Neuronal stem cell (in vitro differentiated cells): Measurements from ENCODE around the gene UQCR11.

ENCODE experiments used
- DNase-seq: peaks from one replicate; pipeline ENCODE4 v3.0.0-alpha.2; 2013; ENCODE audit warnings: low spot score
- H2AFZ ChIP-seq: one replicate; pipeline ENCODE4 v1.6.1; 2013; ENCODE audit warnings: mild to moderate bottlenecking, low read length, inconsistent platforms
- H2AK5ac ChIP-seq: 2 replicates; pipeline ENCODE4 v1.6.1; 2013; ENCODE audit warnings: low read depth, mild to moderate bottlenecking, inconsistent platforms, low read length, moderate library complexity, mixed read lengths
- H2BK120ac ChIP-seq: 2 replicates; pipeline ENCODE4 v1.6.1; 2013; ENCODE audit warnings: low read depth, mild to moderate bottlenecking, inconsistent platforms, low read length, moderate library complexity, mixed read lengths
- H2BK12ac ChIP-seq: one replicate; pipeline ENCODE4 v1.6.1; 2013; ENCODE audit warnings: low read length, inconsistent platforms
- H2BK15ac ChIP-seq: 2 replicates; pipeline ENCODE4 v1.6.1; 2013; ENCODE audit warnings: mild to moderate bottlenecking, low read length, inconsistent platforms, mixed read lengths
- H2BK5ac ChIP-seq: one replicate; pipeline ENCODE4 v1.6.1; 2013; ENCODE audit warnings: inconsistent platforms, mild to moderate bottlenecking, low read length, moderate library complexity
- H3K14ac ChIP-seq: one replicate; pipeline ENCODE4 v1.6.1; 2013; ENCODE audit warnings: low read length, inconsistent platforms
- H3K18ac ChIP-seq: 2 replicates; pipeline ENCODE4 v1.6.1; 2013; ENCODE audit warnings: low read length, inconsistent platforms
- H3K23ac ChIP-seq: 2 replicates; pipeline ENCODE4 v1.6.1; 2013; ENCODE audit warnings: low read depth, mild to moderate bottlenecking, mixed read lengths, low read length, inconsistent platforms; ENCODE audit not compliant: poor library complexity
- H3K27ac ChIP-seq: replicated peaks from 3 replicates; pipeline ENCODE4 v1.5.1; 2013; ENCODE audit warnings: low read length, inconsistent platforms
- H3K27me3 ChIP-seq, 3 experiments: 2 replicates each; pipeline ENCODE4 v1.6.1; 2013; ENCODE audit warnings: low read length in 3 of 3, mild to moderate bottlenecking in 2 of 3, inconsistent platforms in 1 of 3, low read depth in 1 of 3, mixed read lengths in 1 of 3, moderate library complexity in 1 of 3; ENCODE audit not compliant: control insufficient read depth in 3 of 3, insufficient read depth in 3 of 3
- H3K36me3 ChIP-seq, 2 donors: replicated peaks in 1 of 2; 2 replicates each; pipeline ENCODE4 v1.6.1; 2013; ENCODE audit warnings: low read length in 2 of 2; ENCODE audit not compliant: control insufficient read depth in 2 of 2, insufficient read depth in 2 of 2
- H3K4ac ChIP-seq: 2 replicates; pipeline ENCODE4 v1.6.1; 2013; ENCODE audit warnings: inconsistent platforms, mild to moderate bottlenecking, low read length, moderate library complexity
- H3K4me1 ChIP-seq, 2 donors: 1 replicate in 1 of 2; 2 replicates in 1 of 2; pipeline ENCODE4 v1.6.1; 2013; ENCODE audit warnings: low read length in 2 of 2, low read depth in 1 of 2; ENCODE audit not compliant: control insufficient read depth in 2 of 2, insufficient read depth in 1 of 2
- H3K4me2 ChIP-seq: one replicate; pipeline ENCODE4 v1.6.1; 2013; ENCODE audit warnings: mild to moderate bottlenecking, low read length, inconsistent platforms; ENCODE audit not compliant: insufficient read depth, poor library complexity, severe bottlenecking
- H3K4me3 ChIP-seq, 2 donors: 2 replicates each; pipeline ENCODE4 v1.5.1; 2013; ENCODE audit warnings: low read length in 2 of 2, mild to moderate bottlenecking in 2 of 2, inconsistent platforms in 1 of 2, moderate library complexity in 1 of 2
- H3K79me1 ChIP-seq: one replicate; pipeline ENCODE4 v1.6.1; 2013; ENCODE audit warnings: low read depth, mild to moderate bottlenecking, inconsistent platforms, low read length, moderate library complexity
- H3K9ac ChIP-seq: one replicate; pipeline ENCODE4 v1.6.1; 2013; ENCODE audit warnings: mild to moderate bottlenecking, low read depth, low read length, inconsistent platforms; ENCODE audit not compliant: poor library complexity
- H3K9me3 ChIP-seq, 2 donors: replicated peaks in 1 of 2; 2 replicates each; pipeline versions ENCODE3 to v1.6.1; 2013; ENCODE audit warnings: low read length in 2 of 2, mild to moderate bottlenecking in 2 of 2, inconsistent platforms in 1 of 2, low read depth in 1 of 2, mixed read lengths in 1 of 2, moderate library complexity in 1 of 2; ENCODE audit not compliant: control insufficient read depth in 2 of 2, insufficient read depth in 1 of 2
- H4K8ac ChIP-seq: one replicate; pipeline ENCODE4 v1.6.1; 2013; ENCODE audit warnings: low read depth, mild to moderate bottlenecking, inconsistent platforms, low read length, moderate library complexity
- H4K91ac ChIP-seq: one replicate; pipeline ENCODE4 v1.6.1; 2013; ENCODE audit warnings: low read length, low read depth, mild to moderate bottlenecking, inconsistent platforms; ENCODE audit not compliant: poor library complexity
- WGBS, 2 donors: extraction: QIAGEN DNeasy Blood & Tissue Kit; methylation state at CpG; one replicate each; pipeline ENCODE4 v1.1.7; 2013; ENCODE audit warnings: missing lambda C conversion rate in 2 of 2, mixed read lengths in 1 of 2; ENCODE audit not compliant: insufficient read length in 2 of 2, insufficient replicate concordance in 1 of 2; ENCODE audit errors: extremely low coverage in 2 of 2; 5-methylcytosine and 5-hydroxymethylcytosine counted together

The UQCR11 gene

GRCh38 chr19:1568320-1569019 is 36.8 kb downstream of the UQCR11 start, which contains the start of gene MEX3D:
Gene MEX3D (minus strand): TSS chr19:1568325. CDS start chr19:1568058, 267 bp downstream.
- Histone ChIP-seq H3K4me1 (peaks cover 8 to 12% of the 10 kb centered on the region in 2 donors), H2BK12ac (peak within 1 kb of the TSS; percentile 99), H3K14ac (peak within 1 kb of the TSS; percentile 97), H3K27me3 (peaks cover 0 to 6% (median 0%) of the 10 kb centered on the region in 3 experiments), H2AK5ac (peak within 1 kb of the TSS; percentile 100), H3K9ac (peak within 1 kb of the TSS; percentile 98), H4K91ac (no peak within 1 kb of the TSS), H2BK5ac (peak within 1 kb of the TSS; percentile 96), H4K8ac (peak within 1 kb of the TSS; percentile 43), H2AFZ (peak within 1 kb of the TSS; percentile 87), H3K4ac (peak within 1 kb of the TSS; percentile 98), H3K18ac (peak within 1 kb of the TSS; percentile 99), H3K4me3 (peak within 1 kb of the TSS; percentile 98 to 99), H3K79me1 (peaks cover 11% of the 10 kb centered on the region), H2BK120ac (peak within 1 kb of the TSS; percentile 96), H3K4me2 (peak within 1 kb of the TSS; percentile 54), H3K27ac (peak within 1 kb of the TSS; percentile 87), H3K9me3 (peaks cover 0 to 8% of the 10 kb centered on the region in 2 donors), H3K23ac (peak within 1 kb of the TSS; percentile 85), H2BK15ac (peak within 1 kb of the TSS; percentile 89), H3K36me3 (peaks cover 11 to 29% of the 10 kb centered on the region in 2 donors)
- DNase-seq: peak; percentile 78
- no CpG with 5 or more reads among the region's 63 CpGs for WGBS, 2 donors

DNA sequence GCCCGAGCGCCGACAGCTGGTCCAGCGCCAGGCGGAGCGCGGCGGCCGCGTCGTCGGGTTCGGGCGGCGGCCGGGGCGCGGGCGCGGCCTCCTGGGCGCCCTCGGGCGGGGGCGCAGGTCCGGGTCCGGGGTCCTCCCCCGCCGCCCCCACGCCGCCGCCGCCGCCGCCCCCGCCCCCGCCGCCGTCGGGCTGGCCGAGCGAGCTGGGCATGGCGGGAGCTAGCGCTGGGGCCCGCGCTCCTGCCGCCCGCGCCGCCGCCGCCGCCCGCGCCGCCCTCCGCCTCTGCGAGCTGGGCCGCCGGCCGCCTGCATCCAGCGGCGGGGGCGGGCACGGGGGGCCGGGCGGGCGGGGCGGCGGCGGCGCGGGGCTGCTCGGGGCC is 37.4 kb downstream of the UQCR11 start:
- H3K14ac ChIP-seq: no peak overlapping the region
- peaks cover 16 to 35% of the 10 kb centered on the region in 2 donors for H3K36me3 ChIP-seq
- no peak overlapping the region for H2BK12ac ChIP-seq
- H3K4ac ChIP-seq: no peak overlapping the region
- peaks cover 0 to 6% (median 0%) of the 10 kb centered on the region in 3 experiments for H3K27me3 ChIP-seq
- H3K27ac ChIP-seq: no peak overlapping the region
- peaks cover 8 to 12% of the 10 kb centered on the region in 2 donors for H3K4me1 ChIP-seq
- peaks cover 14% of the 10 kb centered on the region for H3K79me1 ChIP-seq
- no peak overlapping the region for H3K18ac ChIP-seq
- no CpG with 5 or more reads among the region's 73 CpGs for WGBS, 2 donors
- H2AK5ac ChIP-seq: no peak overlapping the region
- H4K8ac ChIP-seq: no peak overlapping the region
- no peak overlapping the region for H4K91ac ChIP-seq
- DNase-seq: no peak
- peak overlapping the region; percentile 98 for H3K9ac ChIP-seq
- no peak overlapping the region for H3K23ac ChIP-seq
- peak overlapping the region; percentile 98 to 99 for H3K4me3 ChIP-seq
- H2BK15ac ChIP-seq: no peak overlapping the region
- H2AFZ ChIP-seq: no peak overlapping the region
- H2BK120ac ChIP-seq: no peak overlapping the region
- peaks cover 0 to 10% of the 10 kb centered on the region in 2 donors for H3K9me3 ChIP-seq
- peak overlapping the region; percentile 33 for H3K4me2 ChIP-seq
- H2BK5ac ChIP-seq: no peak overlapping the region

DNA sequence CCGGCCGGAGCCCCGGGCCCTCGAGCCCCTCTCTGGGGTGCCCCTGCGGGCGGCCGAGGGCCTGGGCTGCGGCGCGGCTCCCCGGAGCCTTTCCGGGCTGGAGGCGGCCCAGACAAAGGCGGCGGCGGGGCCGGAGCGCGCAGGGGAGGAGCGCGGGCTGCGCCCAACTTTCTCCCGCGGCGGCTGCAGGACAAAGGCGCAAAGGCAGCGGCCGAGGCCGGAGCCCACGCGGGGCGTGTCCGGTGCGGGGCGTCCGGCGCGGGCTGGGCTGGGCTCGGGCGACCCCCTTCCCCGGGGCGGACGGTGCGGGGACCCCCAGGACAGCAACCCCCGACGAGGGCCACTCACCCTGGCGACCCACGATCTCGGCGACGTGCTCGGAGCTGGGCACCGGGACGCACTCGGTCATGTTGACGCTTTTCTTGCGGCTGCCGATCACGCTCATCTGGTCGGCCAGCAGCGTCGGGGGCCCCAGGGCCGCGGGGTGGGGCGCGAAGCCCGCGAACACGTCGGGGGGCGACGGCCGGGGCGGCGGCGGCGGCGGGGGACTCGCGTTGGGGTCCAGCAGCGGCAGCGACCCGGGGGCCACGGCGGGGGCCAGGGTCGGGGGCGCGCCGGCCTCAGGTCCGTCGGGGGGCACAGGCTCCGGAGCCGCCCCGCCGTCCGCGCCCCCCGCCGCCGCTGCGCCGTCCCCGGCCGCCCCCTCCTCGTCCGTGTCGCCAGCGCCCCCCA is 38.0 kb downstream of the UQCR11 start:
- Histone ChIP-seq H3K4me1 (peaks cover 8 to 12% of the 10 kb centered on the region in 2 donors), H4K8ac (no peak overlapping the region), H3K27ac (peak overlapping the region; percentile 87), H2BK15ac (peak overlapping the region; percentile 75), H3K14ac (peak overlapping the region; percentile 97), H3K27me3 (peaks cover 0 to 6% (median 0%) of the 10 kb centered on the region in 3 experiments), H3K4ac (peak overlapping the region; percentile 98), H3K4me3 (peak overlapping the region; percentile 98 to 99), H3K23ac (no peak overlapping the region), H2BK5ac (peak overlapping the region; percentile 96), H3K9ac (peak overlapping the region; percentile 98), H2AK5ac (peak overlapping the region; percentile 100), H2AFZ (peak overlapping the region; percentile 85), H3K79me1 (peaks cover 14% of the 10 kb centered on the region), H3K4me2 (peak overlapping the region; percentile 54), H2BK120ac (peak overlapping the region; percentile 96), H2BK12ac (no peak overlapping the region), H3K36me3 (peaks cover 18 to 40% of the 10 kb centered on the region in 2 donors), H3K9me3 (peaks cover 0 to 10% of the 10 kb centered on the region in 2 donors), H4K91ac (no peak overlapping the region), H3K18ac (peak overlapping the region; percentile 99)
- no CpG with 5 or more reads among the region's 108 CpGs for WGBS, 2 donors
- DNase-seq: no peak
